Measurements from ENCODE around the gene ZNF462. TPM values are rescaled to one million over a fixed set of nuclear protein-coding genes. Genes with fewer than 3 reads are reported as not detected.

Gene ZNF462
- 10 to 100 TPM; 18.6 to 37.1 (median 27.3) TPM for total RNA-seq

GRCh38 chr9:106862821-106863720 lies at the start of gene ZNF462:
Gene ZNF462 (plus strand): TSS chr9:106863166. CDS start chr9:106923384, 60,218 bp downstream.
- 0 to 1% methylated on average over 33 of the region's 33 CpGs for WGBS, 2 donors
- Histone ChIP-seq H3K36me3 (no peaks in the 10 kb centered on the region), H3K4me3 (peak within 1 kb of the TSS; percentile 57 to 86 (median 69)), H3K27ac (peak within 1 kb of the TSS; percentile 70 to 93 (median 84)), H3K4me1 (peaks cover 0 to 39% (median 14%) of the 10 kb centered on the region in 4 donors), H3K9me3 (no peaks in the 10 kb centered on the region), H3K27me3 (peaks cover 0 to 4% of the 10 kb centered on the region in 2 donors)
- peak; percentile 16 to 21 for TF ChIP-seq POLR2A (IDR thresholded peaks at IDR 0.05)
- TF ChIP-seq CTCF (IDR thresholded peaks at IDR 0.05), result peak in 4 of 5 experiments; percentile 61 to 100 (median 96)
- peak in 1 of 2 donors; percentile 33 for TF ChIP-seq EP300 (IDR thresholded peaks at IDR 0.05)
- peak; percentile 27 to 55 for DNase-seq (ENCODE audit: low spot score in 2 of 2)

GRCh38 chr9:106816524-106816923 lies 46.4 kb upstream of the ZNF462 start:
- DNase-seq (ENCODE audit: low spot score in 2 of 2), result no peak
- Histone ChIP-seq H3K4me1 (no peaks in the 10 kb centered on the region), H3K4me3 (no peak overlapping the region), H3K36me3 (no peaks in the 10 kb centered on the region), H3K27me3 (no peaks in the 10 kb centered on the region), H3K27ac (no peak overlapping the region), H3K9me3 (peaks cover 0 to 7% (median 0%) of the 10 kb centered on the region in 4 donors)
- WGBS, 2 donors, result 41 to 42% methylated on average over 2 of the region's 2 CpGs
- TF ChIP-seq CTCF (IDR thresholded peaks at IDR 0.05) (no peak), EP300 (IDR thresholded peaks at IDR 0.05) (no peak), POLR2A (IDR thresholded peaks at IDR 0.05) (no peak)

GRCh38 chr9:106818034-106818433 lies 44.9 kb upstream of the ZNF462 start:
- no peak overlapping the region for H3K27ac ChIP-seq
- H3K9me3 ChIP-seq, result peaks cover 0 to 7% (median 0%) of the 10 kb centered on the region in 4 donors
- WGBS, 2 donors, result 96% methylated on average over 5 of the region's 5 CpGs
- no peak for TF ChIP-seq EP300 (IDR thresholded peaks at IDR 0.05)
- no peak for TF ChIP-seq POLR2A (IDR thresholded peaks at IDR 0.05)
- no peak for TF ChIP-seq CTCF (IDR thresholded peaks at IDR 0.05)
- no peak overlapping the region for H3K4me3 ChIP-seq
- H3K36me3 ChIP-seq, result no peaks in the 10 kb centered on the region
- no peak for DNase-seq (ENCODE audit: low spot score in 2 of 2)
- no peaks in the 10 kb centered on the region for H3K27me3 ChIP-seq
- no peaks in the 10 kb centered on the region for H3K4me1 ChIP-seq

GRCh38 chr9:106820866-106821265 lies 42.1 kb upstream of the ZNF462 start:
- H3K27me3 ChIP-seq, result no peaks in the 10 kb centered on the region
- WGBS, 2 donors, result 17 to 32% methylated on average over 1 of the region's 1 CpG

More at GRCh38 chr9:106820866-106821265, 42.1 kb upstream of the ZNF462 start:
- Histone ChIP-seq H3K36me3 (no peaks in the 10 kb centered on the region), H3K9me3 (peaks cover 0 to 4% (median 1%) of the 10 kb centered on the region in 4 donors), H3K4me3 (no peak overlapping the region), H3K4me1 (no peaks in the 10 kb centered on the region), H3K27ac (no peak overlapping the region)
- no peak for DNase-seq (ENCODE audit: low spot score in 2 of 2)
- TF ChIP-seq EP300 (IDR thresholded peaks at IDR 0.05) (no peak), POLR2A (IDR thresholded peaks at IDR 0.05) (no peak), CTCF (IDR thresholded peaks at IDR 0.05) (no peak)

All from tibial nerve (tissue), 4 donors.